ENCODE measurements around the gene EIF6. TPM values are rescaled to one million over a fixed set of nuclear protein-coding genes. Genes with fewer than 3 reads are reported as not detected.

The EIF6 gene
- total and polyA plus RNA-seq, 2 of the 8 experiments (the other 6 are each of a cell fraction or from before 2014, with no cell fraction given): 184 to 319 TPM

DNA sequence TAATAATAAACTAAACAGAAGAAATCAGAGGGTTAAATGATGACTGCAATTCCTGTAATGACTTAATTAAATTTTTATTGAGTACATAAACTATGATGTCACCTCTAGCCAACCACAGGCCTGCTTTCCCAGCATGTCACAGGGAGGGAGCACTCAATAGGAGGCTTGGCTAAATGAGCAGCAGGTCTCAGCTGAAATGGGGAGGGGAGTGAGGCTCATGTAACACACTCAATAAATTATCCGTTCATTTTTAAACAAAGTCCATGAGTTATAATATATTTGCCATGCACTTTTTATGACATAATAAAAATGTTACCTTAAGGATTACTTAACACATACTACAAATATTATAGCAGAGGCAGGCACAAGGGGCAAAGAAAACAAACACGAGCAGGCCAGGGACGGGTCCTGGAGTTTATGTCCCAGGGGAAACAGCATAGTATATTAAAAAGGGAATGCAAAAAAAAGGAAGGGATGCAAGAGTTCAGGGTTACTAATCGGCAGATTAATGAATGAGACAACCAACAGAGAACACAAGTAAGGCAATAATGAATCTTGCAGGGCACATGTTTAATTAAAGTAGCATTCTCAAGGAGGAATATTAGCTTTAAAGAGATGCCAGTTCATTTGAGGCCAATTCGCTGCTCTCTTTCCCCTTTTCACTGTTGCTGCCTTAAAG, 34.8 kb upstream of the EIF6 start:
- no peak overlapping the region for H3K4me3 ChIP-seq (ENCODE audit: extremely low read depth in 1 of 4, insufficient read depth in 2 of 4, low read depth in 3 of 4, low read length in 4 of 4)
- FAIRE-seq (no peak), DNase-seq (ENCODE audit: low read depth in 1 of 2, low spot score in 2 of 2) (no peak)
- H2AK5ac ChIP-seq (ENCODE audit: low read depth, low read length): no peak overlapping the region
- H3K36me3 ChIP-seq (ENCODE audit: control insufficient read depth in 2 of 4, insufficient read depth in 4 of 4, low read length in 3 of 4): peaks cover 0 to 2% (median 0%) of the 10 kb centered on the region in 4 experiments; a peak in 1 of 8 replicates
- H2BK12ac ChIP-seq (ENCODE audit: low read depth, low read length): no peak overlapping the region
- H2BK5ac ChIP-seq (ENCODE audit: low read depth, low read length): no peak overlapping the region
- no peak overlapping the region for H3K18ac ChIP-seq (ENCODE audit: extremely low read depth, low read length)
- 83% methylated on average over 5 of the region's 5 CpGs; no CpG with 5 or more reads in 1 of the 2 experiments for WGBS, 2 experiments (ENCODE audit: extremely low coverage in 1 of 2, insufficient coverage in 1 of 2, insufficient read length in 1 of 2, insufficient replicate concordance in 2 of 2, low coverage in 1 of 2, low lambda C conversion rate in 2 of 2, missing lambda C conversion rate in 1 of 2)
- ChIA-PET POLR2A (ENCODE audit: partially characterized antibody) (no interaction called here), CTCF (ENCODE audit: partially characterized antibody) (interaction anchor here (1.0 to 7.3 kb wide), 5 partner anchors 11 to 113 kb away, joined by 3 to 106 read pairs (median 4); no protein-coding TSS in a partner anchor)
- H3K79me2 ChIP-seq (ENCODE audit: control insufficient read depth in 1 of 2, insufficient read depth in 2 of 2, low read length in 2 of 2): no peaks in the 10 kb centered on the region
- no peak overlapping the region for H3K27ac ChIP-seq (ENCODE audit: low read depth, low read length)
- H4K91ac ChIP-seq (replicated peaks; ENCODE audit: insufficient read length, low read length): no peak overlapping the region
- H3K4ac ChIP-seq (replicated peaks; ENCODE audit: insufficient read length, low read depth, low read length): no peak overlapping the region
- H4K20me1 ChIP-seq (replicated peaks in 1 of 2; ENCODE audit: control insufficient read depth in 1 of 2, insufficient read depth in 2 of 2, low read length in 2 of 2): peaks cover 1% of the 10 kb centered on the region in 2 experiments
- no peak overlapping the region for H4K5ac ChIP-seq (ENCODE audit: insufficient read length, low read depth, low read length)
- H3K23me2 ChIP-seq (ENCODE audit: low read depth, low read length): no peaks in the 10 kb centered on the region
- no peaks in the 10 kb centered on the region; a peak in 2 of 7 replicates for H3K27me3 ChIP-seq (replicated peaks in 1 of 4; ENCODE audit: control insufficient read depth in 3 of 4, extremely low read depth in 1 of 4, insufficient read depth in 3 of 4, low read length in 3 of 4)
- no peak overlapping the region for H2AFZ ChIP-seq (ENCODE audit: low read length)
- no peak overlapping the region for H3K9ac ChIP-seq (replicated peaks in 1 of 4; ENCODE audit: extremely low read depth in 1 of 4, low read depth in 3 of 4, low read length in 3 of 4)
- H3K4me1 ChIP-seq (replicated peaks in 1 of 4; ENCODE audit: control insufficient read depth in 3 of 4, insufficient read depth in 4 of 4, low read length in 3 of 4): peaks cover 3 to 9% (median 3%) of the 10 kb centered on the region in 4 experiments; a peak in 6 of 7 replicates
- H3K14ac ChIP-seq (ENCODE audit: insufficient read length): no peak overlapping the region
- no peak overlapping the region for H4K8ac ChIP-seq (ENCODE audit: extremely low read depth, insufficient read depth, low read length)
- H3K79me1 ChIP-seq (ENCODE audit: low read depth, low read length): no peaks in the 10 kb centered on the region; the same call in 1 of the 2 replicates
- H3K9me3 ChIP-seq (ENCODE audit: insufficient read depth in 2 of 2, low read depth in 1 of 2, low read length in 1 of 2): no peaks in the 10 kb centered on the region
- no peak overlapping the region for H2BK20ac ChIP-seq (ENCODE audit: low read length)
- H3K23ac ChIP-seq (ENCODE audit: insufficient read length): no peak overlapping the region
- no peak overlapping the region for H2BK15ac ChIP-seq (ENCODE audit: low read length)
- no peak overlapping the region for H2BK120ac ChIP-seq (replicated peaks; ENCODE audit: low read depth, low read length)
- H3K4me2 ChIP-seq (ENCODE audit: insufficient read depth in 1 of 2, low read depth in 2 of 2, low read length in 2 of 2): no peak overlapping the region
- H3K56ac ChIP-seq (replicated peaks; ENCODE audit: insufficient read length, low read depth, low read length): no peak overlapping the region
- no peak for TF ChIP-seq RNF2 (IDR thresholded peaks at IDR 0.05; ENCODE audit: borderline replicate concordance, low read depth, low read length, missing control alignments, poor library complexity, severe bottlenecking)
- TF ChIP-seq, protein P1, sequence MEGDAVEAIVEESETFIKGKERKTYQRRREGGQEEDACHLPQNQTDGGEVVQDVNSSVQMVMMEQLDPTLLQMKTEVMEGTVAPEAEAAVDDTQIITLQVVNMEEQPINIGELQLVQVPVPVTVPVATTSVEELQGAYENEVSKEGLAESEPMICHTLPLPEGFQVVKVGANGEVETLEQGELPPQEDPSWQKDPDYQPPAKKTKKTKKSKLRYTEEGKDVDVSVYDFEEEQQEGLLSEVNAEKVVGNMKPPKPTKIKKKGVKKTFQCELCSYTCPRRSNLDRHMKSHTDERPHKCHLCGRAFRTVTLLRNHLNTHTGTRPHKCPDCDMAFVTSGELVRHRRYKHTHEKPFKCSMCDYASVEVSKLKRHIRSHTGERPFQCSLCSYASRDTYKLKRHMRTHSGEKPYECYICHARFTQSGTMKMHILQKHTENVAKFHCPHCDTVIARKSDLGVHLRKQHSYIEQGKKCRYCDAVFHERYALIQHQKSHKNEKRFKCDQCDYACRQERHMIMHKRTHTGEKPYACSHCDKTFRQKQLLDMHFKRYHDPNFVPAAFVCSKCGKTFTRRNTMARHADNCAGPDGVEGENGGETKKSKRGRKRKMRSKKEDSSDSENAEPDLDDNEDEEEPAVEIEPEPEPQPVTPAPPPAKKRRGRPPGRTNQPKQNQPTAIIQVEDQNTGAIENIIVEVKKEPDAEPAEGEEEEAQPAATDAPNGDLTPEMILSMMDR (IDR thresholded peaks at IDR 0.05; ENCODE audit: control extremely low read depth in 1 of 3, insufficient read depth in 1 of 3, low read depth in 1 of 3, low read length in 3 of 3): no peak
- TF ChIP-seq SRF (IDR thresholded peaks at IDR 0.05; ENCODE audit: low read depth, low read length): no peak
- TF ChIP-seq TBP (IDR thresholded peaks at IDR 0.05; ENCODE audit: low read depth, low read length): no peak
- TF ChIP-seq MAFK (IDR thresholded peaks at IDR 0.05; ENCODE audit: low read depth, low read length): no peak
- TF ChIP-seq, protein P2, sequence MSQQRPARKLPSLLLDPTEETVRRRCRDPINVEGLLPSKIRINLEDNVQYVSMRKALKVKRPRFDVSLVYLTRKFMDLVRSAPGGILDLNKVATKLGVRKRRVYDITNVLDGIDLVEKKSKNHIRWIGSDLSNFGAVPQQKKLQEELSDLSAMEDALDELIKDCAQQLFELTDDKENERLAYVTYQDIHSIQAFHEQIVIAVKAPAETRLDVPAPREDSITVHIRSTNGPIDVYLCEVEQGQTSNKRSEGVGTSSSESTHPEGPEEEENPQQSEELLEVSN (IDR thresholded peaks at IDR 0.05): no peak
- no peak for TF ChIP-seq EZH2 (IDR thresholded peaks at IDR 0.05; ENCODE audit: low read depth, low read length, severe bottlenecking)

Measured in H1 (cell line).